NT2/D1 (cell line): Measurements from ENCODE around the gene SLC25A21.

ENCODE experiments used
- SUZ12 ChIP-seq: IDR thresholded peaks from 2 replicates; pipeline ENCODE4 v1.6.1; 2011; ENCODE audit not compliant: insufficient read length, insufficient read depth; ENCODE audit errors: extremely low read depth
- YY1 ChIP-seq: IDR thresholded peaks from 2 replicates; pipeline ENCODE4 v1.6.1; 2011; ENCODE audit not compliant: insufficient read length, insufficient read depth
- ZNF274 ChIP-seq: IDR thresholded peaks from 2 replicates; pipeline ENCODE4 v1.6.1; 2011; ENCODE audit warnings: mild to moderate bottlenecking, low read depth, low read length

DNA sequence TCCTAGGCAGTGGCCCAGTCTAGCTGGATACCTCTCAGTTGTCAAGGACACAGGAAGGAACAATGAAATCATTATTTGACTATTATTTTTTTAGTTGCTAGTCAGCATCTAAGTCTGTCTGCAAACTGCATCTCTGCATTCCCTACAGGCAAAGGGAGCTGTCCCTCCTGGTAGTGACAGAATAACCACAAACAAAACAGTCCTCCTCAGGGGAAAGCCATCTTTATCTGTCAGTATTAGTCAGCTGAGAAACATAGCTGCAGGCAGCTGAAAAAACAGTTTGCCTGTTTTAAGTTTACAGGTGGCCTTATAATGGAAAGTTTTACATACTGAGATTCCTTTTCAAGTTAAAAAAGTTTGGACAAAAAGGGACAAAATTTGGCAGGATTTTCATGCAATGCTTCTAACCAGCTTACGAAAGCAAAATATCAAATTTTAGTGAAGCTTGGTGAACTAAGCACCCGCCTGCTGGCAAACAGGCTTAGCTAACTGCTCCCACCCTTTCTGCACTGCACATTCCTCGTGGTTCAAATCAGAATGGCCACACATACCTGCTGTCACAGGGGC, 29.5 kb downstream of the SLC25A21 start:
- TF ChIP-seq ZNF274 (no peak), YY1 (no peak), SUZ12 (no peak)
